SK-N-SH (cell line): ENCODE results near the gene NGB.

Source experiments
- CTCF ChIP-seq: fragments of 200-600 bp; sonication (generic); IDR thresholded peaks from 2 replicates; pipeline ENCODE4 v1.6.1; 2017; ENCODE audit warnings: antibody characterized with exemption, mild to moderate bottlenecking, moderate library complexity
- EP300 ChIP-seq, 2 experiments: IDR thresholded peaks; 2 replicates each; pipeline versions ENCODE4 v1.4.0 to v1.6.1; 2012; ENCODE audit warnings: borderline replicate concordance in 1 of 2, low read depth in 1 of 2, low read length in 1 of 2
- EZH2phosphoT487 ChIP-seq: fragments of 200-600 bp; sonication (generic); IDR thresholded peaks from 2 replicates; pipeline ENCODE4 v1.6.1; 2017; ENCODE audit warnings: low read depth, mixed run types, mild to moderate bottlenecking, antibody characterized with exemption, moderate library complexity, borderline replicate concordance
- GABPA ChIP-seq: IDR thresholded peaks from 2 replicates; pipeline ENCODE4 v1.4.0; 2012; ENCODE audit warnings: low read depth, mild to moderate bottlenecking
- MAX ChIP-seq: IDR thresholded peaks from 2 replicates; pipeline ENCODE4 v1.4.0; 2012; ENCODE audit warnings: low read depth
- MXI1 ChIP-seq: IDR thresholded peaks from 2 replicates; pipeline ENCODE4 v1.6.1; 2012; ENCODE audit warnings: mild to moderate bottlenecking, low read depth, low read length, improper control_type of control experiment
- PBX3 ChIP-seq: IDR thresholded peaks from 2 replicates; pipeline ENCODE4; 2012
- POLR2AphosphoS5 ChIP-seq: IDR thresholded peaks from 2 replicates; pipeline ENCODE4 v1.6.1; 2012; ENCODE audit warnings: low read depth, low read length
- SMC3 ChIP-seq: IDR thresholded peaks from 2 replicates; pipeline ENCODE4 v1.6.1; 2012; ENCODE audit warnings: low read depth, low read length, improper control_type of control experiment
- YY1 ChIP-seq: IDR thresholded peaks from 2 replicates; pipeline ENCODE4 v1.4.0; 2012; ENCODE audit warnings: low read depth, mild to moderate bottlenecking

- TF ChIP-seq POLR2AphosphoS5 (no peak), GABPA (no peak), MAX (no peak), CTCF (no peak), SMC3 (no peak), EZH2phosphoT487 (no peak), EP300 (IDR thresholded peaks at IDR 0.05; ENCODE audit: borderline replicate concordance in 1 of 2, low read depth in 1 of 2, low read length in 1 of 2) (no peak), MXI1 (no peak), PBX3 (no peak), YY1 (no peak)
These were observed 6.4 kb downstream of the NGB start for GRCh38 chr14:77264466-77265186.
